Fibroblast of lung (primary cell): ENCODE data around the gene CHURC1.

ENCODE experiments used
- CTCF ChIP-seq, 2 donors: IDR thresholded peaks in 1 of 2; conservative IDR thresholded peaks in 1 of 2; 1 replicate in 1 of 2; 2 replicates in 1 of 2; pipeline ENCODE4 v1.5.1; 2011 to 2012; ENCODE audit warnings: low read length in 2 of 2, control low read depth in 1 of 2, inconsistent platforms in 1 of 2, low read depth in 1 of 2, mild to moderate bottlenecking in 1 of 2
- EZH2 ChIP-seq: IDR thresholded peaks from 2 replicates; pipeline ENCODE4 v1.5.1; 2012; ENCODE audit warnings: low read length, control low read depth, mild to moderate bottlenecking; ENCODE audit errors: missing control alignments

- TF ChIP-seq CTCF (conservative IDR thresholded peaks at IDR 0.05 in 1 of 2, IDR thresholded peaks at IDR 0.05 in 1 of 2; ENCODE audit: low read depth in 1 of 2, low read length in 2 of 2): no peak
- no peak for TF ChIP-seq EZH2
Measured at GRCh38 chr14:64960762-64961276, 46.6 kb downstream of the CHURC1 start.
